Kidney (tissue), 14 donors: ENCODE data around the gene APP. TPM values are rescaled to one million over a fixed set of nuclear protein-coding genes. Genes with fewer than 3 reads are reported as not detected.

Experiments
- DNase-seq, 5 donors: peaks; one replicate each; pipeline ENCODE4 v3.0.0-alpha.2; 2013 to 2020
- FAIRE-seq: peaks from 2 replicates; lab custom pipeline; 2012; peaks lifted over from hg19 to GRCh38; lab: Jason Lieb, UNC
- H3K27ac ChIP-seq, 2 donors: one replicate each; pipeline ENCODE4 v1.7.0; 2013; ENCODE audit warnings: low read depth in 2 of 2, low read length in 2 of 2, inconsistent platforms in 1 of 2
- H3K27me3 ChIP-seq: one replicate; pipeline ENCODE4 v1.7.1; 2013; ENCODE audit warnings: low read length, inconsistent platforms; ENCODE audit not compliant: control insufficient read depth, insufficient read depth
- H3K36me3 ChIP-seq, 3 donors: one replicate each; pipeline versions ENCODE4 v1.7.0 to v1.7.1; 2013; ENCODE audit warnings: low read length in 3 of 3, control low read depth in 1 of 3, inconsistent platforms in 1 of 3; ENCODE audit not compliant: insufficient read depth in 3 of 3, control insufficient read depth in 2 of 3
- H3K4me1 ChIP-seq, 3 donors: one replicate each; pipeline versions ENCODE4 v1.7.0 to v1.7.1; 2013; ENCODE audit warnings: low read length in 3 of 3, inconsistent platforms in 1 of 3, low read depth in 1 of 3; ENCODE audit not compliant: control insufficient read depth in 2 of 3, insufficient read depth in 2 of 3
- H3K4me3 ChIP-seq, 3 donors: one replicate each; pipeline versions ENCODE4 v1.7.0 to v1.8.1; 2013; ENCODE audit warnings: low read length in 3 of 3, control low read depth in 1 of 3, inconsistent platforms in 1 of 3
- H3K9ac ChIP-seq, 3 donors: one replicate each; pipeline versions ENCODE4 v1.7.0 to v1.7.1; 2013; ENCODE audit warnings: low read length in 3 of 3, control low read depth in 1 of 3, inconsistent platforms in 1 of 3
- H3K9me3 ChIP-seq, 3 donors: one replicate each; pipeline versions ENCODE4 v1.7.0 to v1.7.1; 2013; ENCODE audit warnings: low read length in 3 of 3, control low read depth in 1 of 3, inconsistent platforms in 1 of 3; ENCODE audit not compliant: control insufficient read depth in 2 of 3, insufficient read depth in 1 of 3
- CTCF ChIP-seq: IDR thresholded peaks from 3 replicates; pipeline ENCODE4 v1.5.1; 2012; ENCODE audit warnings: mild to moderate bottlenecking, moderate library complexity, borderline replicate concordance; ENCODE audit not compliant: insufficient read depth; ENCODE audit errors: extremely low read depth
- intact Hi-C: fragments of 100-400 bp; cut with DNase I; formaldehyde crosslinking; loops from one replicate; pipeline ENCODE4 v1.11.1; 2022
- polyA plus RNA-seq: library from polyadenylated mRNA; stranded (reverse); fragments of 350-450 nt; fragmentation: Illumina TruSeq; extraction: RNeasy Lipid Tissue Mini Kit (QIAGEN cat#74804); gene quantifications from one replicate; pipeline ENCODE4 v1.2.3, GENCODE V29; 2014; ENCODE audit warnings: low read depth, low replicate concordance; ENCODE audit not compliant: insufficient read depth
- total RNA-seq: library from RNA; stranded (reverse); fragmentation: NEBNext Ultra II Directional; extraction: Animal tissue kit (Norgen Biotek cat#: 25700); gene quantifications from one replicate; pipeline ENCODE4 v1.2.1, GENCODE V29; 2021
- donor health status: control.
- donor health status: control.
- donor health status: control.
- donor health status: control.
- donor health status: control.
- donor health status: DM: yes; HTN: yes; CAD: no.
- donor health status: Normal renal cell carcinoma (clear cell type).

Gene APP
- total and polyA plus RNA-seq, 2 donors from 2014 or later, result 472 to 1,303 TPM

- Histone ChIP-seq H3K9ac (no peak overlapping the region), H3K27ac (peak overlapping the region in 1 of 2 donors; percentile 35), H3K4me1 (peaks cover 2 to 22% (median 8%) of the 10 kb centered on the region in 3 donors), H3K4me3 (peak overlapping the region in 1 of 3 donors; percentile 1), H3K27me3 (no peaks in the 10 kb centered on the region), H3K9me3 (no peaks in the 10 kb centered on the region), H3K36me3 (no peaks in the 10 kb centered on the region)
- intact Hi-C loops, result no loop called here
- TF ChIP-seq CTCF, result no peak
- no peak for FAIRE-seq
- peak in 3 of 5 donors; percentile 42 to 74 (median 71) for DNase-seq
Measured at GRCh38 chr21:26116456-26117011, 54.0 kb downstream of the APP start.

- no peak overlapping the region for H3K9ac ChIP-seq
- peak; percentile 66 for FAIRE-seq
- TF ChIP-seq CTCF, result no peak
Measured at GRCh38 chr21:26115899-26116298, 54.7 kb downstream of the APP start.

GRCh38 chr21:26115305-26115704, 55.3 kb downstream of the APP start:
- no peaks in the 10 kb centered on the region for H3K9me3 ChIP-seq
- FAIRE-seq, result no peak
- H3K9ac ChIP-seq, result no peak overlapping the region
- intact Hi-C loops, result no loop called here
- no peak overlapping the region for H3K27ac ChIP-seq
- H3K27me3 ChIP-seq, result no peaks in the 10 kb centered on the region
- H3K36me3 ChIP-seq, result no peaks in the 10 kb centered on the region
- H3K4me1 ChIP-seq, result peaks cover 2 to 28% (median 8%) of the 10 kb centered on the region in 3 donors
- no peak for TF ChIP-seq CTCF
- peak in 4 of 5 donors; percentile 28 to 54 (median 47) for DNase-seq
- H3K4me3 ChIP-seq, result no peak overlapping the region

More at GRCh38 chr21:26115899-26116298, 54.7 kb downstream of the APP start:
- intact Hi-C loops, result no loop called here
- H3K4me1 ChIP-seq, result peaks cover 2 to 25% (median 8%) of the 10 kb centered on the region in 3 donors
- no peak for DNase-seq
- H3K27me3 ChIP-seq, result no peaks in the 10 kb centered on the region
- H3K4me3 ChIP-seq, result no peak overlapping the region
- H3K27ac ChIP-seq, result no peak overlapping the region
- H3K36me3 ChIP-seq, result no peaks in the 10 kb centered on the region
- no peaks in the 10 kb centered on the region for H3K9me3 ChIP-seq
